OCI-LY1 (cell line): Measurements from ENCODE around the gene SPAG17.

ENCODE experiments used
- H2AFZ ChIP-seq: fragments of 200-600 bp; sonication (generic), shearing (Covaris generic); 2 replicates; pipeline ENCODE4 v1.6.0; 2014; ENCODE audit warnings: antibody characterized with exemption, mild to moderate bottlenecking, low read length
- H3F3A ChIP-seq: fragments of 200-600 bp; sonication (generic), shearing (Covaris generic); 2 replicates; pipeline ENCODE4 v1.6.0; 2014; ENCODE audit warnings: mild to moderate bottlenecking, antibody characterized with exemption, low read length, moderate library complexity; ENCODE audit not compliant: insufficient read depth
- H3K27ac ChIP-seq: fragments of 200-600 bp; sonication (generic); 2 replicates; pipeline ENCODE4 v1.5.1; 2014; ENCODE audit warnings: low read length, mixed run types, mild to moderate bottlenecking, low read depth; ENCODE audit not compliant: poor library complexity, severe bottlenecking
- H3K27me3 ChIP-seq: fragments of 200-600 bp; sonication (generic); 2 replicates; pipeline ENCODE4 v1.6.0; 2014; ENCODE audit warnings: antibody characterized with exemption, mild to moderate bottlenecking, low read length, moderate library complexity; ENCODE audit not compliant: insufficient read depth
- H3K36me3 ChIP-seq: fragments of 200-600 bp; sonication (generic); 2 replicates; pipeline ENCODE4 v1.6.1; 2014; ENCODE audit warnings: mild to moderate bottlenecking, antibody characterized with exemption, low read length, moderate library complexity, mixed read lengths; ENCODE audit not compliant: insufficient read depth
- H3K4me1 ChIP-seq: fragments of 200-600 bp; sonication (generic); 2 replicates; pipeline ENCODE4 v1.5.1; 2014; ENCODE audit warnings: mild to moderate bottlenecking, low read length, moderate library complexity; ENCODE audit not compliant: insufficient read depth, severe bottlenecking
- H3K4me2 ChIP-seq: fragments of 200-600 bp; sonication (generic), shearing (Covaris generic); 2 replicates; pipeline ENCODE4 v1.6.1; 2014; ENCODE audit warnings: low read length
- H3K4me3 ChIP-seq: fragments of 200-600 bp; sonication (generic); 2 replicates; pipeline ENCODE4 v1.5.1; 2014; ENCODE audit warnings: low read length, low read depth, mild to moderate bottlenecking, mixed read lengths; ENCODE audit not compliant: poor library complexity, severe bottlenecking
- H3K79me2 ChIP-seq: fragments of 200-600 bp; shearing (Covaris generic); 2 replicates; pipeline ENCODE4 v1.6.1; 2016; ENCODE audit warnings: mixed run types, low read length, mixed read lengths; ENCODE audit not compliant: insufficient read depth
- H3K9ac ChIP-seq: fragments of 200-600 bp; sonication (generic), shearing (Covaris generic); 2 replicates; pipeline ENCODE4 v1.6.1; 2014; ENCODE audit warnings: mild to moderate bottlenecking, low read length, mixed read lengths
- H3K9me2 ChIP-seq: fragments of 200-600 bp; sonication (generic), shearing (Covaris generic); 2 replicates; pipeline ENCODE4 v1.6.1; 2014; ENCODE audit warnings: low read depth, mild to moderate bottlenecking, low read length, mixed read lengths
- H3K9me3 ChIP-seq: fragments of 200-600 bp; shearing (Covaris generic); 2 replicates; pipeline ENCODE4 v1.6.1; 2014; ENCODE audit warnings: low read length, mixed read lengths
- H4K20me1 ChIP-seq: fragments of 200-600 bp; sonication (generic), shearing (Covaris generic); 2 replicates; pipeline ENCODE4 v1.6.0; 2016; ENCODE audit warnings: mild to moderate bottlenecking, low read length; ENCODE audit not compliant: insufficient read depth
- CTCF ChIP-seq: fragments of 200-600 bp; sonication (generic), shearing (Covaris generic); IDR thresholded peaks from 2 replicates; pipeline ENCODE4 v1.5.1; 2017; ENCODE audit warnings: mild to moderate bottlenecking, antibody characterized with exemption, low read length, moderate library complexity, mixed read lengths
- EZH2 ChIP-seq: fragments of 200-600 bp; sonication (generic), shearing (Covaris generic); IDR thresholded peaks from 2 replicates; pipeline ENCODE4 v1.8.0; 2017; ENCODE audit warnings: borderline replicate concordance, mixed run types, mild to moderate bottlenecking, antibody characterized with exemption, low read length, moderate library complexity, mixed read lengths

Gene SPAG17

GRCh38 chr1:118008011-118008410, 177.0 kb downstream of the SPAG17 start:
- Histone ChIP-seq H3K79me2 (no peaks in the 10 kb centered on the region), H3K9ac (no peak overlapping the region), H3K27me3 (peaks cover 3% of the 10 kb centered on the region; the same call in 1 of the 2 replicates), H3K4me1 (no peaks in the 10 kb centered on the region), H3K27ac (no peak overlapping the region), H2AFZ (no peak overlapping the region), H3K9me2 (no peaks in the 10 kb centered on the region), H3K4me2 (no peak overlapping the region), H3F3A (no peaks in the 10 kb centered on the region), H3K4me3 (no peak overlapping the region), H4K20me1 (no peaks in the 10 kb centered on the region), H3K9me3 (no peaks in the 10 kb centered on the region), H3K36me3 (no peaks in the 10 kb centered on the region)
- TF ChIP-seq CTCF: no peak
- TF ChIP-seq EZH2: no peak

DNA sequence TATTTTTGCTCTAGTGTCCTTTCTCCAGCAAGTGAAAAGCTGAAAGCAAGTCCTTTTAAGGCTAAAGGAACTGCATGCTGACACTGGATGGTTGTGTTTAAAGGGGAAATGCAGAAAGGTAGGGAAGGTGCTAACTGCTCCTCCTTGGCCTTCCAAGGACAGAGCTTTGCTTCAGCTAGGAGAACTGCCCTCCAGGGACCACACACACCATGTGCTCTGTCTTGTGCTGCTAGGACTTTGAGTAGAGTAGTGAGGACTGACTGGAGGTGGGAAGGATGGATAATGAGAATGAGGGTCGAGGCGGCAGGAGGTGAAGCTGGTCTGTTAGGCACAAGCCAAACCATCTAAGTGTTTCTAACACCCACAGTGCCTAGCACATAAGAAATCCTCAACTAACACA, 177.6 kb downstream of the SPAG17 start:
- Histone ChIP-seq H3K9me2 (no peaks in the 10 kb centered on the region), H3K4me3 (no peak overlapping the region), H3K4me1 (no peaks in the 10 kb centered on the region), H3K27me3 (no peaks in the 10 kb centered on the region), H3K36me3 (no peaks in the 10 kb centered on the region), H3K27ac (no peak overlapping the region), H3K9me3 (no peaks in the 10 kb centered on the region), H2AFZ (no peak overlapping the region), H3K4me2 (no peak overlapping the region), H3F3A (no peaks in the 10 kb centered on the region), H3K9ac (no peak overlapping the region), H4K20me1 (no peaks in the 10 kb centered on the region), H3K79me2 (no peaks in the 10 kb centered on the region)
- TF ChIP-seq EZH2 (no peak), CTCF (no peak)

GRCh38 chr1:118004312-118004711, 180.7 kb downstream of the SPAG17 start:
- no peak overlapping the region for H2AFZ ChIP-seq

More at GRCh38 chr1:118004312-118004711, 180.7 kb downstream of the SPAG17 start:
- Histone ChIP-seq H4K20me1 (no peaks in the 10 kb centered on the region), H3K4me2 (no peak overlapping the region), H3K79me2 (no peaks in the 10 kb centered on the region), H3F3A (no peaks in the 10 kb centered on the region), H3K9ac (no peak overlapping the region), H3K4me1 (no peaks in the 10 kb centered on the region), H3K36me3 (no peaks in the 10 kb centered on the region), H3K9me3 (no peaks in the 10 kb centered on the region), H3K9me2 (no peaks in the 10 kb centered on the region), H3K27me3 (no peaks in the 10 kb centered on the region), H3K27ac (no peak overlapping the region), H3K4me3 (no peak overlapping the region)
- no peak for TF ChIP-seq EZH2
- no peak for TF ChIP-seq CTCF
